ENCODE results near the gene NFAM1.

NFAM1 gene

GRCh38 chr22:42383851-42384417 is 48.3 kb downstream of the NFAM1 start:
- DNase-seq (ENCODE audit: low spot score) = no peak

DNA sequence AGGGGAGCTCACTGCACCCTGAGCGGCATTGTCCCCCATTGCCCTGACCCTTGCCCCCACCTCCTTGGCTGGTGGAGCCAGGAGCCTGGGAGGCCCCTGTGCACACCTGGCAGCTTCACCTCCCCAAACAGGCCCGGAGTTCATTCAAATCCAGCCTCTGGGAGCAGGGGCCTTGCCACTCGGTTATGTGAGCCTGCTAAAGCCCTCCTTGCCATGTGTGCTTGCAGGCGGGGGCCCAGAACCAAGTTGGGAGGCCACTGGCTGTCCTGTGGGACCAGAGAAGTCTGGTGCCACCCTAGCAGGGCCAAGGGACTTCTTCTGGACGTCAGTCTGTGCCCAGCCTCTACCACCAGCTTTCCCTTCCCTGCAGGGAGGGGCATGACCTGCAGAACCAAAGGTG is 48.9 kb downstream of the NFAM1 start:
- DNase-seq (ENCODE audit: low spot score) = no peak

- DNase-seq (ENCODE audit: low spot score) = no peak
These were observed 51.2 kb downstream of the NFAM1 start for GRCh38 chr22:42380769-42381551.

GRCh38 chr22:42379966-42380537 is 52.2 kb downstream of the NFAM1 start:
- peak; percentile 82 for DNase-seq (ENCODE audit: low spot score)

DNA sequence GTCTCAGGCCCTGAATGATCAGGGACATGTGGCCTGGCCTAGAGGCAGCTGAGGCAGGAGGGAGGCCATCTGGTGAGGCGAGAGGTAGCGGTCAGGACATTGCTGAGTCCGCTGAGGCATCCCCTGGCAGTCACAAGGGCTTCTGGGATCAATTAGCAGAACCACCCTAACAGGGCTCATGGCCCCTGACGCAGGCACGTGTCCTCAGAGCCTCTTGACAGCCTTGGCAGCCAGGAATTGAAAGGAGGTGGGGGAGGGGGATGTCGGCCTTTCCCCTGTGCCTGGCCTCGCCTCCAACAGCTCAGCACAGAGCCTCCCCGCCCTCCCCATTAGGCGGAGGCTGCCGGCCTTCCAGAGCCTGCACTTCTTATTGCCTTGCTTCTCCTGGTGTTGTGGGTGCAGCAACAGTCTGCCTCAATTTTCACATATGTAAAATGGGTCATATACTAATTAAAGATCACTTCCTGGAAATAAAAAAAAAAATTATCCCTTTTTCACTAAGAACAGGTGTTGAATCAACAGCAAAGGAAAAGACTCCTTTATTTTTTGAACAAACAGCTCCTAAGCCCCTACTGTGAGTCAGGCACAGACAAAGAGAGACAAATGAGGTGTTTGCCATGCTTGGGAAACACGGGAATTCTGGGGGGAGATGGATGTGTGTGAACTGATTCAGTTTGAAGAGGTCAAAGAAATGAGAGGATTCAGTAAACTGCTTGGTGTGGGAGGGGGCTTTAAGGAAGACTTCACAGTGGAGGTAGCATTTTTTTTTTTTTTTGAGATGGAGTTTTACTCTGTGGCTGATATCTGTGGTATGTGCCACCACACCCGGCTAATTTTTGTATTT is 55.3 kb downstream of the NFAM1 start:
- DNase-seq (ENCODE audit: low spot score) = peak; percentile 98

GRCh38 chr22:42375982-42376381 is 56.2 kb downstream of the NFAM1 start:
- DNase-seq (ENCODE audit: low spot score) = no peak

- no peak for DNase-seq (ENCODE audit: low spot score)
These were observed 59.2 kb downstream of the NFAM1 start for GRCh38 chr22:42372976-42373375.

- no peak for DNase-seq (ENCODE audit: low spot score)
These were observed 60.7 kb downstream of the NFAM1 start for GRCh38 chr22:42371501-42371900.

- peak; percentile 64 for DNase-seq (ENCODE audit: low spot score)
These were observed 61.1 kb downstream of the NFAM1 start for GRCh38 chr22:42371099-42371498.

GRCh38 chr22:42369250-42370041 is 62.8 kb downstream of the NFAM1 start:
- DNase-seq (ENCODE audit: low spot score) = peak; percentile 96

GRCh38 chr22:42368379-42369249 is 63.6 kb downstream of the NFAM1 start:
- DNase-seq (ENCODE audit: low spot score) = no peak

GRCh38 chr22:42367980-42368378 is 64.2 kb downstream of the NFAM1 start:
- no peak for DNase-seq (ENCODE audit: low spot score)

- no peak for DNase-seq (ENCODE audit: low spot score)
These were observed 65.2 kb downstream of the NFAM1 start for GRCh38 chr22:42366806-42367581.

DNA sequence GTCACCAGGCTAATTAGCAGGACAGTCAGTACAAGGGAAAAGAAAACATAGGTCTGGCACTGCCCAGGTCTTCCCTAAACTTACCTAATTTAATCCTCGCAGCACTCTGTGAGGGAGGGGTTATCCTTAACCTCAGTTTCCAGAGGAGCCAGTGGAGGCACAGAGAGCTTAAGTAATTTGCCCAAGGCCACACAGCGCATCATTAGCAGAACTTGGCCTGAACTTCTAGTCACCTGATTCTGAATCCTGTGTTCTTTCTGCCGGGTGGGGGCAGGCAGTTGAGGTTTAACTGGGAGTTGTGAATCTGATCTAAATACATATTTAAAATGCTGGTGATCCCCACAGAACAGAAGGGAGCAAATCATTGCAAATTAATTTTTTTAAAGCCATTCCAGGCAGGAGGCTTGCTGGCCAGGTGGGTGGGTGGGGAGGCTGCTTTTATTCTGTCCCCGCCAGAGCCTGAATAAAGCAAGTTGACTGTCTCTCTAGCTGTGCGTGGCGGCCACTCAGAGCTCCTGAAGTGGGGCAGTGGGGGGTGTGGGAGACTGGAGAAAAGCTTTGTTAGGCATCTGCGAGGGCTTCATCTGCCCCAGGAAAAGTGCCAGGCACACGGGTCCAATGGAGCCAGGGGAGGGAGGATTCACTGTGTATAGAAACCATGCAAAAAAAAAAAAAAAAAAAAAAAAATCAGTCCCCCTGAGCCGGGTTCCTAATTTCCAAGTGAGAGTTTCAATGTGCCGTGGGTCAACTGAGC is 66.1 kb downstream of the NFAM1 start:
- DNase-seq (ENCODE audit: low spot score) = no peak

- peak; percentile 76 for DNase-seq (ENCODE audit: low spot score)
These were observed 66.9 kb downstream of the NFAM1 start for GRCh38 chr22:42365111-42365865.

DNA sequence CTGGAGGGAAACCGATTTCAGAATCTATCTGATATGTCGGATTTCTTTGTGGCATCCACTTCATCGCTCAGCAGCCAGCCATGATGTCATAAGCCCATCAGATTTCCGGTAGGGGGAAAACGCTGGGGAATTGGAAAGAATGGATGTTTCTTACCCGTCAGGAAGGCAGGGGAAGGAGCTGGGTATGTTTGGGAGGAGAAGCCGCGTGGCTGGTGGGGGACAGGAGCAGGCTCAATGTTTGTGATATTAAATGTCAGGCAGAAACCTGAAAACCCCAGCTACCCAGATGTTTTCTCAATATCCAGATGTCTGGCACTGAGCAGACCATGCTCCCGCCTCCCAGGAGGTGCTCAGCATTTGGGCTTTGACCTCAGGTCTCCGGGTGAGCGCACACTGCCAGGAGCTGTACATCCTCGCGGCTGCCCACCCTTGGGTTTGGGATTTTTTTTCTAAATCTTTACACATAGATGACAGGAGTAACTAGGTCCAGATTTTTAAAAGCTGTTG is 67.5 kb downstream of the NFAM1 start:
- DNase-seq (ENCODE audit: low spot score) = no peak

GRCh38 chr22:42363892-42364291 is 68.3 kb downstream of the NFAM1 start:
- DNase-seq (ENCODE audit: low spot score) = no peak

- no peak for DNase-seq (ENCODE audit: low spot score)
These were observed 70.7 kb downstream of the NFAM1 start for GRCh38 chr22:42361523-42361922.
